IPS-18c (cell line): ENCODE results near the gene GLI2.

ENCODE experiments used
- H3K4me3 ChIP-seq: 2 replicates; pipeline ENCODE4 v1.7.0; 2013; ENCODE audit warnings: low read depth, mild to moderate bottlenecking, low read length, moderate library complexity; ENCODE audit not compliant: insufficient read depth
- H3K9me3 ChIP-seq: one replicate; pipeline ENCODE4 v1.6.1; 2013; ENCODE audit warnings: mild to moderate bottlenecking, low read length, moderate library complexity; ENCODE audit not compliant: control insufficient read depth, insufficient read depth

The GLI2 gene

GRCh38 chr2:120708944-120709607 lies 26.6 kb upstream of the GLI2 start:
- no peak overlapping the region for H3K4me3 ChIP-seq
- H3K9me3 ChIP-seq: peaks cover 2% of the 10 kb centered on the region

GRCh38 chr2:120709608-120710041 lies 26.0 kb upstream of the GLI2 start:
- peak overlapping the region; percentile 29; the same call in 1 of the 2 replicates for H3K4me3 ChIP-seq

GRCh38 chr2:120710256-120710655 lies 25.4 kb upstream of the GLI2 start:
- Histone ChIP-seq H3K9me3 (peaks cover 2% of the 10 kb centered on the region), H3K4me3 (peak overlapping the region; percentile 24; the same call in 1 of the 2 replicates)

More at GRCh38 chr2:120709608-120710041, 26.0 kb upstream of the GLI2 start:
- H3K9me3 ChIP-seq: peaks cover 2% of the 10 kb centered on the region

- no peak overlapping the region for H3K4me3 ChIP-seq
- H3K9me3 ChIP-seq: no peaks in the 10 kb centered on the region
These were observed 24.0 kb upstream of the GLI2 start for GRCh38 chr2:120711694-120712093.

GRCh38 chr2:120712180-120712681 lies 23.4 kb upstream of the GLI2 start:
- Histone ChIP-seq H3K4me3 (no peak overlapping the region), H3K9me3 (no peaks in the 10 kb centered on the region)

- H3K9me3 ChIP-seq: no peaks in the 10 kb centered on the region
- H3K4me3 ChIP-seq: no peak overlapping the region
These were observed 20.3 kb upstream of the GLI2 start for GRCh38 chr2:120715353-120715752.

- no peak overlapping the region for H3K4me3 ChIP-seq
- H3K9me3 ChIP-seq: no peaks in the 10 kb centered on the region
These were observed 19.7 kb upstream of the GLI2 start for GRCh38 chr2:120715941-120716340.

- no peak overlapping the region for H3K4me3 ChIP-seq
- H3K9me3 ChIP-seq: no peaks in the 10 kb centered on the region
These were observed 18.8 kb upstream of the GLI2 start for GRCh38 chr2:120716641-120717585.

- H3K4me3 ChIP-seq: no peak overlapping the region
- H3K9me3 ChIP-seq: no peaks in the 10 kb centered on the region
These were observed 16.2 kb upstream of the GLI2 start for GRCh38 chr2:120719491-120719890.

GRCh38 chr2:120720231-120720630 lies 15.4 kb upstream of the GLI2 start:
- Histone ChIP-seq H3K9me3 (no peaks in the 10 kb centered on the region), H3K4me3 (no peak overlapping the region)

GRCh38 chr2:120720746-120721375 lies 14.8 kb upstream of the GLI2 start:
- Histone ChIP-seq H3K9me3 (no peaks in the 10 kb centered on the region), H3K4me3 (no peak overlapping the region)

- H3K4me3 ChIP-seq: no peak overlapping the region
- no peaks in the 10 kb centered on the region for H3K9me3 ChIP-seq
These were observed 13.5 kb upstream of the GLI2 start for GRCh38 chr2:120722246-120722567.

- no peaks in the 10 kb centered on the region for H3K9me3 ChIP-seq
- H3K4me3 ChIP-seq: no peak overlapping the region
These were observed 12.9 kb upstream of the GLI2 start for GRCh38 chr2:120722568-120723421.

GRCh38 chr2:120726245-120726644 lies 9.4 kb upstream of the GLI2 start:
- H3K4me3 ChIP-seq: no peak overlapping the region

GRCh38 chr2:120729406-120730399 lies 6.0 kb upstream of the GLI2 start:
- Histone ChIP-seq H3K9me3 (no peaks in the 10 kb centered on the region), H3K4me3 (no peak overlapping the region)

More at GRCh38 chr2:120726245-120726644, 9.4 kb upstream of the GLI2 start:
- H3K9me3 ChIP-seq: no peaks in the 10 kb centered on the region

GRCh38 chr2:120731175-120731574 lies 4.5 kb upstream of the GLI2 start:
- Histone ChIP-seq H3K9me3 (no peaks in the 10 kb centered on the region), H3K4me3 (no peak overlapping the region)
